GM12801 (cell line): ENCODE data around the gene EBF4.

ENCODE experiments used
- CTCF ChIP-seq: IDR thresholded peaks from one replicate; pipeline ENCODE4 v1.5.1; 2011; ENCODE audit warnings: control low read depth; ENCODE audit not compliant: insufficient read length; ENCODE audit errors: extremely low read depth

The EBF4 gene

GRCh38 chr20:2694008-2694471, 1.5 kb downstream of the EBF4 start:
- TF ChIP-seq CTCF, result no peak

- TF ChIP-seq CTCF, result no peak
These were observed 1.9 kb downstream of the EBF4 start for GRCh38 chr20:2694519-2694918.

- TF ChIP-seq CTCF, result no peak
These were observed 2.8 kb downstream of the EBF4 start for GRCh38 chr20:2695206-2695983.

GRCh38 chr20:2696646-2697045, 4.1 kb downstream of the EBF4 start:
- TF ChIP-seq CTCF, result no peak

- TF ChIP-seq CTCF, result no peak
These were observed 5.2 kb downstream of the EBF4 start for GRCh38 chr20:2697768-2698167.

- TF ChIP-seq CTCF, result no peak
These were observed 5.7 kb downstream of the EBF4 start for GRCh38 chr20:2698186-2698817.

- no peak for TF ChIP-seq CTCF
These were observed 6.3 kb downstream of the EBF4 start for GRCh38 chr20:2698912-2699311.
